Colonic mucosa (tissue), 4 donors: Measurements from ENCODE around the gene STAT4. TPM values are rescaled to one million over a fixed set of nuclear protein-coding genes. Genes with fewer than 3 reads are reported as not detected.

ENCODE experiments used
- DNase-seq: peaks from one replicate; pipeline ENCODE4 v3.0.0-alpha.2; 2020
- H3K27ac ChIP-seq: fragments of 200-600 bp; one replicate; pipeline ENCODE4 v1.8.0; 2021
- H3K27me3 ChIP-seq: fragments of 200-600 bp; one replicate; pipeline ENCODE4 v1.8.0; 2021
- H3K36me3 ChIP-seq: fragments of 200-600 bp; one replicate; pipeline ENCODE4 v1.8.0; 2021
- H3K4me1 ChIP-seq: fragments of 200-600 bp; one replicate; pipeline ENCODE4 v1.8.0; 2021; ENCODE audit warnings: mild to moderate bottlenecking
- H3K4me3 ChIP-seq: fragments of 200-600 bp; one replicate; pipeline ENCODE4 v1.8.0; 2021
- H3K9ac ChIP-seq, 2 donors: one replicate each; pipeline ENCODE4 v1.7.0; 2013; ENCODE audit warnings: control low read depth in 2 of 2, low read depth in 2 of 2, low read length in 2 of 2
- H3K9me3 ChIP-seq: fragments of 200-600 bp; one replicate; pipeline ENCODE4 v1.8.0; 2021
- CTCF ChIP-seq: fragments of 200-600 bp; IDR thresholded peaks from one replicate; pipeline ENCODE4 v1.8.0; 2022; ENCODE audit warnings: antibody characterized with exemption, mild to moderate bottlenecking
- intact Hi-C: fragments of 100-400 bp; cut with DNase I; formaldehyde crosslinking; loops from one replicate; pipeline ENCODE4 v1.14.1; 2022
- total RNA-seq, 2 donors: library from RNA; stranded (reverse); fragmentation: NEBNext Ultra II Directional in 1 of 2; extraction: Animal tissue kit (Norgen Biotek cat#: 25700) in 1 of 2; gene quantifications; one replicate each; pipeline ENCODE4 v1.2.1, GENCODE V29; 2021
- donor health status: healthy.
- donor health status: DM: no; HTN: no; CAD: no.
- donor health status: DM: no; HTN: no; CAD: no.

Gene STAT4
- total RNA-seq, 2 donors from 2014 or later, result 2.0 to 2.1 TPM

GRCh38 chr2:191190861-191191552 lies 40.2 kb upstream of the STAT4 start:
- Histone ChIP-seq H3K9ac (no peak overlapping the region), H3K4me3 (no peak overlapping the region), H3K9me3 (no peaks in the 10 kb centered on the region), H3K36me3 (no peaks in the 10 kb centered on the region), H3K27me3 (no peaks in the 10 kb centered on the region), H3K4me1 (no peaks in the 10 kb centered on the region), H3K27ac (no peak overlapping the region)
- DNase-seq, result no peak
- intact Hi-C loops, result no loop called here
- TF ChIP-seq CTCF, result no peak

GRCh38 chr2:191190435-191190834 lies 39.6 kb upstream of the STAT4 start:
- no peak for TF ChIP-seq CTCF
- H3K9me3 ChIP-seq, result no peaks in the 10 kb centered on the region
- no peak for DNase-seq
- no peaks in the 10 kb centered on the region for H3K27me3 ChIP-seq
- H3K27ac ChIP-seq, result no peak overlapping the region
- H3K4me1 ChIP-seq, result no peaks in the 10 kb centered on the region
- intact Hi-C loops, result no loop called here
- H3K36me3 ChIP-seq, result no peaks in the 10 kb centered on the region
- no peak overlapping the region for H3K9ac ChIP-seq
- H3K4me3 ChIP-seq, result no peak overlapping the region

GRCh38 chr2:191189112-191189635 lies 38.4 kb upstream of the STAT4 start:
- Histone ChIP-seq H3K4me3 (no peak overlapping the region), H3K9me3 (no peaks in the 10 kb centered on the region), H3K27me3 (no peaks in the 10 kb centered on the region), H3K27ac (no peak overlapping the region), H3K4me1 (no peaks in the 10 kb centered on the region), H3K9ac (no peak overlapping the region), H3K36me3 (no peaks in the 10 kb centered on the region)
- TF ChIP-seq CTCF, result no peak
- intact Hi-C loops, result no loop called here
- no peak for DNase-seq

- Histone ChIP-seq H3K9me3 (no peaks in the 10 kb centered on the region), H3K9ac (no peak overlapping the region), H3K27me3 (no peaks in the 10 kb centered on the region), H3K36me3 (no peaks in the 10 kb centered on the region), H3K4me3 (no peak overlapping the region), H3K4me1 (no peaks in the 10 kb centered on the region), H3K27ac (no peak overlapping the region)
- intact Hi-C loops, result no loop called here
- DNase-seq, result no peak
- TF ChIP-seq CTCF, result no peak
These were observed 37.8 kb upstream of the STAT4 start for GRCh38 chr2:191188550-191189093.

GRCh38 chr2:191187105-191187829 lies 36.5 kb upstream of the STAT4 start:
- no peak for DNase-seq
- no peaks in the 10 kb centered on the region for H3K9me3 ChIP-seq
- TF ChIP-seq CTCF, result no peak
- H3K9ac ChIP-seq, result no peak overlapping the region
- H3K4me1 ChIP-seq, result no peaks in the 10 kb centered on the region
- H3K4me3 ChIP-seq, result no peak overlapping the region
- no peaks in the 10 kb centered on the region for H3K36me3 ChIP-seq
- intact Hi-C loops, result no loop called here
- no peaks in the 10 kb centered on the region for H3K27me3 ChIP-seq
- H3K27ac ChIP-seq, result no peak overlapping the region
